Activated T-cell treated with anti-CD3 and anti-CD28 coated beads for 4 hours (primary cell): ENCODE data around the gene PRKRIP1.
"Not testable (repeated sequence)": the region's sequence is repeated elsewhere in the genome, so short reads cannot be mapped to it uniquely, and the experiment has no call there.

ENCODE experiments used
- DNase-seq: peaks from one replicate; pipeline ENCODE4 v3.0.0-alpha.2; 2020

The PRKRIP1 gene

GRCh38 chr7:102395873-102396709, at the start of gene PRKRIP1:
PRKRIP1 (plus strand) TSS chr7:102396363; CDS start chr7:102396412, 49 bp downstream.
- peak; percentile 73 for DNase-seq

- not testable (repeated sequence) for DNase-seq
Measured at GRCh38 chr7:102346983-102347382, 49.2 kb upstream of the PRKRIP1 start.

GRCh38 chr7:102356344-102356743, 39.8 kb upstream of the PRKRIP1 start, which contains the start of gene SPDYE6:
SPDYE6 (minus strand) TSS chr7:102356444; CDS start chr7:102356023, 421 bp downstream.
- not testable (repeated sequence) for DNase-seq

- DNase-seq: peak; percentile 86
Measured at GRCh38 chr7:102363549-102364393, 32.4 kb upstream of the PRKRIP1 start.

- DNase-seq: not testable (repeated sequence)
Measured at GRCh38 chr7:102364394-102364886, 31.7 kb upstream of the PRKRIP1 start.

GRCh38 chr7:102365390-102365789, 30.8 kb upstream of the PRKRIP1 start:
- not testable (repeated sequence) for DNase-seq

- not testable (repeated sequence) for DNase-seq
Measured at GRCh38 chr7:102370038-102370437, 26.1 kb upstream of the PRKRIP1 start.

- not testable (repeated sequence) for DNase-seq
Measured at GRCh38 chr7:102372796-102373195, 23.4 kb upstream of the PRKRIP1 start.

GRCh38 chr7:102376964-102377466, 19.1 kb upstream of the PRKRIP1 start:
- DNase-seq: no peak

GRCh38 chr7:102380837-102381236, 15.3 kb upstream of the PRKRIP1 start:
- DNase-seq: not testable (repeated sequence)

- DNase-seq: not testable (repeated sequence)
Measured at GRCh38 chr7:102381696-102382425, 14.3 kb upstream of the PRKRIP1 start.

GRCh38 chr7:102387064-102387463, 9.1 kb upstream of the PRKRIP1 start:
- DNase-seq: no peak

- no peak for DNase-seq
Measured at GRCh38 chr7:102389810-102390209, 6.4 kb upstream of the PRKRIP1 start.

- peak; percentile 43 for DNase-seq
Measured at GRCh38 chr7:102390697-102391484, 5.3 kb upstream of the PRKRIP1 start.

GRCh38 chr7:102392330-102392729, 3.8 kb upstream of the PRKRIP1 start:
- no peak for DNase-seq

GRCh38 chr7:102393467-102393866, 2.7 kb upstream of the PRKRIP1 start:
- no peak for DNase-seq

GRCh38 chr7:102395592-102395872, 631 bp upstream of the PRKRIP1 start:
- no peak for DNase-seq

- no peak for DNase-seq
Measured at GRCh38 chr7:102396710-102397019, 502 bp downstream of the PRKRIP1 start.

GRCh38 chr7:102398543-102398942, 2.4 kb downstream of the PRKRIP1 start:
- no peak for DNase-seq

GRCh38 chr7:102400360-102400759, 4.2 kb downstream of the PRKRIP1 start:
- DNase-seq: no peak

- no peak for DNase-seq
Measured at GRCh38 chr7:102403563-102403962, 7.4 kb downstream of the PRKRIP1 start.
